Measurements from ENCODE around the gene SCNN1A. TPM values are rescaled to one million over a fixed set of nuclear protein-coding genes. Genes with fewer than 3 reads are reported as not detected.
A peak's percentile ranks its signal among the peaks of the same experiment; 100 is the strongest.

SCNN1A gene
- total and polyA plus RNA-seq, 2 of the 13 experiments (the other 11 are each of a cell fraction or from before 2014, with no cell fraction given), result 1.5 to 14.6 TPM

DNA sequence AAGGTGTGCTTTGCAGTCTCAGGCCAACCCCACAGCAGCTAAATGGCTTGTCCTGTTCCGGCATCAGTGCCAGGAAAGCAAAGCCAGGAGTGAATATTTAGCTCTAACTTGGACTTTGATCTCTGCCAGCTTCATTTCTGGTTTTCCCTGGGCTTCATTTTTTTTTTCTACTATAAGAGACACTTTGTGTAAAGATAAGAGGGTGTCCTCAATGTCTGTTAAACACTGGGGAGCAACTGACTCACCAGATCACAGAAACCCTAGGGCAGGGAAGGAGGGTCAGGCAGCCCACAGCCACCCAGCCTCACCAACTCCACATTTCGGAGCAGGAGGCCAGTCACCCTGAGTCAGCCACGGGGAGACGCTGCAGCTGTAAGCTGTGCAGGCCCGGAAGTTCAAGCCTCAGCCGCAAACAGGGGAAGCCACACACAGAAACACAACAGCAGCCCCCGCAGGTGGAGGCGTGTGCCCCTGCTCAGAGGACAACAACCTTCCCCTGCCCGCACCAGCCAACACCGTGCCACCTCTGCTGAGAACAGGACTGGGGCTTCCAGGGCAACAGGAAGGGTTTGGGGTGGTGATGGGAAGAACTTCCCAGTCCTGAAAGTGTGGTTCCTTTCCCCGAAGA, 39.8 kb downstream of the SCNN1A start (continued):
- TF ChIP-seq PLSCR1 (CRISPR knock-in tag; IDR thresholded peaks at IDR 0.05; ENCODE audit: borderline replicate concordance) (no peak), SSRP1 (CRISPR knock-in tag; IDR thresholded peaks at IDR 0.05) (no peak), ZNF20 (CRISPR knock-in tag; IDR thresholded peaks at IDR 0.05) (no peak), AHR (CRISPR knock-in tag; IDR thresholded peaks at IDR 0.05) (no peak), HMG20A (CRISPR knock-in tag; IDR thresholded peaks at IDR 0.05; ENCODE audit: borderline replicate concordance) (no peak), ZNF17 (CRISPR knock-in tag; IDR thresholded peaks at IDR 0.05) (no peak), ZNF260 (CRISPR knock-in tag; IDR thresholded peaks at IDR 0.05; ENCODE audit: borderline replicate concordance, low read depth) (no peak), REXO4 (CRISPR knock-in tag; IDR thresholded peaks at IDR 0.05; ENCODE audit: borderline replicate concordance) (no peak), ZNF678 (CRISPR knock-in tag; IDR thresholded peaks at IDR 0.05) (no peak), ZFP82 (CRISPR knock-in tag; IDR thresholded peaks at IDR 0.05; ENCODE audit: borderline replicate concordance) (no peak), ZNF577 (CRISPR knock-in tag; IDR thresholded peaks at IDR 0.05; ENCODE audit: borderline replicate concordance, low read depth) (no peak), IKZF4 (CRISPR knock-in tag; IDR thresholded peaks at IDR 0.05; ENCODE audit: borderline replicate concordance, low read depth, not compliant biosample characterization) (no peak), MATR3 (CRISPR knock-in tag; IDR thresholded peaks at IDR 0.05) (no peak), ZNF550 (CRISPR knock-in tag; IDR thresholded peaks at IDR 0.05; ENCODE audit: borderline replicate concordance) (no peak), ZBTB7B (CRISPR knock-in tag; IDR thresholded peaks at IDR 0.05) (peak; percentile 39; the same call in 1 of the 2 replicates), ZNF746 (CRISPR knock-in tag; IDR thresholded peaks at IDR 0.05) (no peak; the same call in 1 of the 2 replicates), NR2C2 (CRISPR knock-in tag; IDR thresholded peaks at IDR 0.05; ENCODE audit: borderline replicate concordance) (peak; percentile 22; the same call in 1 of the 2 replicates), CREM (IDR thresholded peaks at IDR 0.05) (peak; percentile 14; the same call in 1 of the 2 replicates), CREM (CRISPR knock-in tag; IDR thresholded peaks at IDR 0.05) (no peak), IKZF5 (CRISPR knock-in tag; IDR thresholded peaks at IDR 0.05) (peak; percentile 50; the same call in 1 of the 2 replicates), CENPT (CRISPR knock-in tag; IDR thresholded peaks at IDR 0.05; ENCODE audit: low read depth) (no peak), PHF5A (CRISPR knock-in tag; IDR thresholded peaks at IDR 0.05; ENCODE audit: low read depth, unreplicated experiment) (peak; percentile 64), ZNF335 (CRISPR knock-in tag; IDR thresholded peaks at IDR 0.05) (no peak; the same call in none of the 2 replicates), ZHX1 (CRISPR knock-in tag; IDR thresholded peaks at IDR 0.05; ENCODE audit: low read depth) (no peak), ATRX (CRISPR knock-in tag; IDR thresholded peaks at IDR 0.05; ENCODE audit: borderline replicate concordance) (no peak), NFYB (CRISPR knock-in tag; IDR thresholded peaks at IDR 0.05) (no peak), GLI4 (CRISPR knock-in tag; IDR thresholded peaks at IDR 0.05; ENCODE audit: borderline replicate concordance) (peak; percentile 50; the same call in 1 of the 2 replicates)

All from HepG2 (cell line).